ENCODE data around the gene MCF2. TPM values are rescaled to one million over a fixed set of nuclear protein-coding genes. Genes with fewer than 3 reads are reported as not detected.

MCF2 gene
- polyA plus RNA-seq, 2 of the 4 experiments (the other 2 are of a cell fraction), result 0.09 to 0.10 TPM

DNA sequence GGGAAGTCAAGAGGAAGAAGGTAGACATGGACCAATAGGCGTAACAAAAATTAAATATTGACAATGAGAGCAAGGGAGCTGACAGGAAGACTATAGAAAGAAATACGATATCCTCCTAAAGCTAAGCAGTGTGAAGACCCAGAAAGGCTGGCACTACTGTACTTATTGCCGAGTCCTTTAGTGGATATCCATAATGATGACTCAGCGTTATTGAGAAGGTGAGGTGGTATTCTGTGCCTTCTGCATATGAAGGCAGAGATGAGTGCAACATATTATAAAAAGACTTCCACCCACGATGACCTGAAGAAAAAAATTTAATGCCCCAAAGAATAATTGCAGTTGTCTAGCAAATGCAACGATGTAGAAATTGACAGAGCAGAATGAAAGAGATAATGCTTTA lies 13.0 kb upstream of the MCF2 start:
- Histone ChIP-seq H3K4me2 (no peak overlapping the region), H3K4me3 (no peak overlapping the region), H3K27ac (no peak overlapping the region), H3K4me1 (no peaks in the 10 kb centered on the region; the same call in 2 of the 3 replicates), H3K9me3 (no peaks in the 10 kb centered on the region)
- ChIA-PET POLR2A (no interaction called here), CTCF (interaction anchor here (0.6 kb wide), 1 partner anchor 481 kb away, joined by 5 read pairs; no protein-coding TSS in a partner anchor)
- WGBS (ENCODE audit: missing lambda C conversion rate), result 88% methylated on average over 6 of the region's 6 CpGs
- TF ChIP-seq NFE2L2 (conservative IDR thresholded peaks at IDR 0.05; ENCODE audit: low read length) (peak; percentile 45; the same call in 1 of the 2 replicates), MAFK (IDR thresholded peaks at IDR 0.05; ENCODE audit: partially characterized antibody) (peak; percentile 97)
- TF ChIP-seq, protein P1, sequence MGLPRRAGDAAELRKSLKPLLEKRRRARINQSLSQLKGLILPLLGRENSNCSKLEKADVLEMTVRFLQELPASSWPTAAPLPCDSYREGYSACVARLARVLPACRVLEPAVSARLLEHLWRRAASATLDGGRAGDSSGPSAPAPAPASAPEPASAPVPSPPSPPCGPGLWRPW (IDR thresholded peaks at IDR 0.05), result no peak
- ATAC-seq (no peak), DNase-seq (ENCODE audit: low read depth in 1 of 2, low spot score in 1 of 2) (no peak), FAIRE-seq (no peak)

DNA sequence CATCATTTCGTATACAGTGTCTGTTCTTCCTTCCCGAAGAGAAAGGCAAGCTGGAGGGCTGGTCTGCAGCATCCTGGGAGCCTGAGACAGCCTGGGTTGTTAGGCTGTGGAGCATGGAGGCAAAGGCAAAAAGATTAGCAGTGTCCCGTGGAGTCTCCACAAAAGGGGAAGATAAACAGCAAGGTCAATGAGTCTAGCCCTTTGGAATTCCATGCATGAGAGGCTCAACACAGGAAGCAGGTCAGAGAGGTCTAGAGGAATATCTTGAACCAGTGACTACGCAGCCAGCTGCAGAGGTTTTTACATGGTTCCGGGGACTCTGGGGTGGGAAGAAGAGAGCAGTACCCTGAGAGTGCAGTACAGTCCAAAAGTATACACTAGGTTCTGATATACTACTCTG lies 12.2 kb upstream of the MCF2 start:
- Histone ChIP-seq H3K4me3 (no peak overlapping the region), H3K27ac (peak overlapping the region in 1 of 2 experiments; percentile 49; a peak in 1 of 6 replicates), H3K4me1 (no peaks in the 10 kb centered on the region; the same call in 2 of the 3 replicates), H3K4me2 (peak overlapping the region; percentile 20; the same call in 1 of the 3 replicates), H3K9me3 (no peaks in the 10 kb centered on the region)
- no peak for TF ChIP-seq NR3C1 (IDR thresholded peaks at IDR 0.05)
- TF ChIP-seq JUN (IDR thresholded peaks at IDR 0.05), result no peak
- TF ChIP-seq CTCF (IDR thresholded peaks at IDR 0.05), result no peak
- TF ChIP-seq ZSCAN20 (CRISPR knock-in tag; IDR thresholded peaks at IDR 0.05), result no peak
- TF ChIP-seq TP53 (CRISPR knock-in tag; IDR thresholded peaks at IDR 0.05), result no peak
- no peak for TF ChIP-seq ELK1 (IDR thresholded peaks at IDR 0.05; ENCODE audit: low read depth, low read length)
- TF ChIP-seq, protein P1 (IDR thresholded peaks at IDR 0.05), result no peak
- no peak for TF ChIP-seq MYC (IDR thresholded peaks at IDR 0.05; ENCODE audit: borderline replicate concordance, low read length)
- no peak for TF ChIP-seq RNF2 (IDR thresholded peaks at IDR 0.05; ENCODE audit: borderline replicate concordance, low read depth)
- TF ChIP-seq ZFP36 (IDR thresholded peaks at IDR 0.05; ENCODE audit: borderline replicate concordance, partially characterized antibody), result no peak
- no peak for TF ChIP-seq KDM1A (IDR thresholded peaks at IDR 0.05; ENCODE audit: low read depth)
- TF ChIP-seq JUNB (IDR thresholded peaks at IDR 0.05), result no peak
- TF ChIP-seq PHF8 (IDR thresholded peaks at IDR 0.05; ENCODE audit: borderline replicate concordance, low read depth), result no peak
- no peak for TF ChIP-seq REST (IDR thresholded peaks at IDR 0.05)
- no peak for TF ChIP-seq NPAS2 (CRISPR knock-in tag; IDR thresholded peaks at IDR 0.05; ENCODE audit: borderline replicate concordance)
- TF ChIP-seq HDAC2 (IDR thresholded peaks at IDR 0.05), result no peak
- TF ChIP-seq HEYL (CRISPR knock-in tag; IDR thresholded peaks at IDR 0.05), result no peak
- 27% methylated on average over 5 of the region's 5 CpGs for WGBS (ENCODE audit: missing lambda C conversion rate)
- CTCF ChIA-PET, result no interaction called here
- ATAC-seq, result peak; percentile 50 to 94; a peak in 5 of 6 replicates
- no peak for FAIRE-seq
- DNase-seq (ENCODE audit: low read depth in 1 of 2, low spot score in 1 of 2), result peak; percentile 4 to 34
- POLR2A ChIA-PET, result no interaction called here

Measured in A549 (cell line).